Amniotic stem cell (primary cell): ENCODE data around the gene PDE8A.
"Not testable (repeated sequence)": the region's sequence is repeated elsewhere in the genome, so short reads cannot be mapped to it uniquely, and the experiment has no call there.

Experiments
- DNase-seq: peaks from one replicate; lab custom pipeline; 2025; lab: John Stamatoyannopoulos, UW

PDE8A gene

DNA sequence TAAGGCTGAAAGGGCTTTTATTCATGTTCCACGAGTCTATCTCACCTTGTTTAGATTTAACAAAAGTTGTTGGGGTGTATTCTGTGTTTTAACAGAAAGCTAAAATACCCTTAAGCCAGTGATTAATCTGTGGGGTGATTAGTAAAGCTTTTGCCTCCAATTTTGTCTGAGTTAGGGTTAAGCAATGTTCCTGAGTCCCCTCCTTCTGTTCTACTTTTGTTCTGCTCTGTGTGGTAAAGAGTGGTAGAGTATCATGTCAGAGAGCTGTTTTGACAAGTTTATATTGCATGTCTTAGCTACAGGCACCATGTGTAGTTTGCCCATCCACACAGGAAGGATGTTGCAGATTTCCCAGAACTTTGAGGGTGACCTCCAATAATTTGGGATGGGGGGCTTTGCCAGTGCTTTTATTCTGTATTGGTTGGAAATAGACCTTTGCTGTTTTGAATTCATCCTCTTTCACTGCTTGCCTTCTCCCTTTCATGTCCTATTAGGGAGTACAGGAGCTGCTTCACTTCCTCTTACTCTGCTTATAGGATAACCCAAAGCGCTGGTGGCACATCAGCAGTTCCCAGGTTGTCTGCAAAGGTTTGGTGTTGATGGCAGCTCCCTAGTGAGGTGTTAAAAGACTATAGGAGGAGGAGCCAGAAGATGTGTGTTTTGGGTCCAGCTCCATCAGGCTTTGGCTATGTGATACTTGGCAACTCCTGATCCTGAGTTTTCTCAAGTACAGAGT is 7.4 kb downstream of the PDE8A start:
- no peak for DNase-seq

DNA sequence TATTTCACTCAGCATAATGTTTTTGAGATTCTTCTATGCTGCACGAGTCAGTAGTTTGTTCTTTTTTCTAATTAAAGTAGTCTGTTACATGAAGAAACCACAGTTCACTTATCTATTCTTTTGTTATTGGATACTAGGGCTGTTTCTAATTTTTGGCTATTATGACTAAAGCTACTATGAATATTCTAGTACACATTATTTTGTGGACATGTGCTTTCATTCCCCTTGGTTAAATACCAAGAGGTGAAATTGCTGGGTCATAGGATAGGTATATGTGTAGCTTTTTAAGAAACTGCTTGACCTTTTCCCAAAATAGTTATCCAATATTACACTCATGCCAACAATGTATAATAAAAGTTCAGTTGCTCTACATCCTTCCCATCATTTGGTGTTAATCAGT is 8.9 kb downstream of the PDE8A start:
- no peak for DNase-seq

DNA sequence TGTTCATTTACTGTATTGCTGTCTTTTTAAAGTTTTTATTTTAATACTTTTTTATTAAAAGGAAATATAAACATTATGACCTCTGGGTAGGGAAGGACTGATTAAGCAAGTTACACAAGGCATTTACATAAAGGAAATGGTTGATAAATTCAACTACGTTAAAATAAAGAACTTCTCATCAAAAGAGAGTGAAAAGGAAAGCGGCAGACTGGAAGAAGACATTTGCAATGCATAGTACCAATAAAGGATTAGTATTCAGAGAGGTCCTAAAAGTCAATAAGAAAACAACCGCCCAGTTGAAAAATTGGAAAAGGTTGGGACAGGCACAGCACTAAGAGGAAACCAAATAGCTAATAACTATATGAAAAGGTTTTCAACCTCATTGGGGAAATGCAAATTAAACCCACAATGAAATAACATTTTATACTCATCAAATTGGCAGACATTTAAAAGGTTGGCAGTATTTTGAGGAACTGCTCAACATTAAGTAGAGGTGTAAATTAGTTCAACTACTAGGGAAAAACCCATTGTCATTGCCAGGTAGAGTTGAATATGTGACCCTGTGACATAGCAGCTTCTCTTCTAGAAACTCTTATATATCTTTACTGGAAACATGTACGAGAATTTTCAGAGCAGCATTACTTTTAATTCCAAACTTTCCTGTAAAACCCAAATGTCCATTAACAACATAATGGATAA is 9.5 kb downstream of the PDE8A start:
- no peak for DNase-seq

DNA sequence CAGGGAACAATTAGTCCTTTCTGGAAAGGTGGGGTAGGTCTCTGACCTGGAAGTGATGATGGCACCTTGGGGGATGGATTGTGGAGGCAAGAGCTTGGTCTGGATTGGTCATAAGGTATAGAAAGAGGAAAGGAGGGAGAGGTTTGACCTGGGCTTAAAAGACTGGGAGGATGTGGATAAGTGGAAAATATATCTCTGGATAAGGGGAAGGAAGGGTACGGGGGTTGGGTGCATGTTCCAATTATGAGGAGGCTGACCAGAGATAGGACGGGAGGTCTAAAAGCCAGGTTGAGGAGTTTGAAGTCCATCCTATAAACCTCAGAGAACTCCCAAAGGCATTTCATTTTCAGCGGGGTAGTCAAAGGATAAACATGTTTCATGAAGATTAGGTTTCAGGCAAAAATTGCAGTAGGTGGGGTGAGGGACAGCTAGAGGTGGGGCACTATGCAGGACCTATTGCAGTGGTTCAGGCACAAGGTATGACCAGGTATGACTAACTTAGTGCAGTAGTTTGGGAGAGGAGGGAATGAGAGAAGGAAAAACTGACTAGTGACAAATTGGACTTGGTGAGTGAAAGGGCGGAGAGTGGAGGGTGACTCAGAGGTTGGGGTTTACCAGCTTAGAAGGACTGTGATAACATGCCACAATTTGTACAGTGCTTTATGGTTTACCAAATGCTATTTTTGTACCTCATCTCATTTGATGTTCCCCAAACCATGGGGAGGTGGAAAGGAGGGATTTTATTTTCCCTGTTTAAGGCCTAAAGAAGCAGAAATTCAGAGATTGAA is 10.7 kb downstream of the PDE8A start:
- peak; percentile 75 for DNase-seq

DNA sequence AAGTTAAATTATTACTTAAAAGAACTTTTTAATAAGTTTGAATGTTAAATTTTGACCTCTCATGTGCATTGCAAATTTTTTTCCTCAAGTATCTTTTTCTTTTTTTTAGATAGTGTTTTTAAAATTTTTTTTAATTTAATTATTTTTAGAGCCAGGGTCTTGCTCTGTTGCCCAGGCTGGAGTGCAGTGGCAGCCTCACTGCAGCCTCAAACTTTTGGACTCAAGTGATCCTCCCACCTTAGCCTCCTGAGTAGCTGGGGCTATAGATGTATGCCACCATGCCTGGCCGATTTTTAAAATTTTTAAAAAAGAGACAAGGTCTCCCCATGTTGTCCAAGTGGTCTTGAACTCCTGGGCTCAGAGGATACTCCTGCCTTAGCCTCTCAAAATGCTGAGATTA is 14.4 kb downstream of the PDE8A start:
- DNase-seq = no peak

DNA sequence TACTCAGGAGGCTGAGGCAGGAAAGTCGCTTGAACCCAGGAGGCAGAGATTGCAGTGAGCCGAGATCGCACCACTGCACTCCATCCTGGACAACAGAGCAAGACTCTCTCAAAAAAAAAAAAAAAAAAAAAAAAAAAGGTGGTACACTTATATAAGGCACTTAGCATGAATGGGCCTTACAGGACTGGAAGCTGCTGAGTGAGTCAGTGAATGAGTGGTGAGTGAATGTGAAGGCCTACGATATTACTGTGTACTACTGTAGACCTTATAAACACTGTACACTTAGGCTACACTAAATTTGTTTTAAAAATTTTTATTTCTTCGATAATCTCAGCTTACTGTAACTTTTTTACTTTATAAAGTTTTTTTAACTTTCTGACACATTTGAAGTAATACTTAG is 15.1 kb downstream of the PDE8A start:
- not testable (repeated sequence) for DNase-seq

DNA sequence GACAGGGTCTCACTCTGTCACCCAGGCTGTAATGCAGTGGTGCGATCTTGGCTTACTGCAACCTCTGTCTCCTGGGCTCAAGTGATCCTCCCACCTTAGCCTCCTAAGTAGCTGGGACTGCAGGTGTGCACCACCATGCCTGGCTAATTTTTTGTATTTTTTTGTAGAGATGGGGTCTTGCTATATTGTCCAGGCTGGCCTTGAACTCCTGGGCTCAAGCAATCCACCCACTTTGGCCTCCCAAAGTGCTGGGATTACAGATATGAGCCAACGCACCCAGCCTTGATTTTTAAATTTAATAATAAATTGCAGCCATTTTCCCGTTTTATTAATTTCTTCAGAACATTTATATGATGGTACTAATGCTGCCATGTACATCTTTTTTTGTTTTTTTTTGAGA is 15.6 kb downstream of the PDE8A start:
- not testable (repeated sequence) for DNase-seq

DNA sequence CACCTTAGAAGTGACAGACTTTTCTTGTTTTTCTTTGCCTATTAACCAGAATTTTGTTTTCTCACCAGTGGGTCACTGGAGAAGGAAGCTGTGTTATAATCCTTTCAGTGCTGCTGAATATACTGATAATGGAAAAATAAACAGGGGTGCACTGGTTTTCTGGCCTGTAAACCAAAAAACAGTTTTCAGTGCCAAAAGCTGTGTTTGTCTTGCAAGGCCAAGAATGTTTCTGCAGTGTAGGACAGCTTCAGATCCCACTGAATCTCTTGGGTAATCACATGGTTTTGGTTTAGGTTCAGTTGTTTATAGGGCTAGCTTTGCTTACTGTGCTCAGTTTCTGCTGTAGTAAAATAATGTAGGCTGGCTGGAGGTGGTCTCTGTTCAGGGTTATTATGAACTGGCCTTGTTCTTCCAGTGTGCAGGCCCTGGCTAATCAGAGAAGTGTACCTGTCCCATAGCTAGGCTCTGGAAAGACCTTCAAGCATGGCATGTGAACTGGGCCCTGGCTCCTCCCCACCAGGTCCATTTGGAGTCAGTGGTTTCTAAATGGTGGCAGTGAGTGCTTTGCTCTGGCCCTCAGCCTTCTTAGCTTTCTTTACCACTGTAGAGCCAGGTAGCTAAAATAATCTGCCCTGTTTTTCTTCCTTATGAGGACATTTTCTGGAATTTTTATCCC is 18.7 kb downstream of the PDE8A start:
- DNase-seq = no peak

DNA sequence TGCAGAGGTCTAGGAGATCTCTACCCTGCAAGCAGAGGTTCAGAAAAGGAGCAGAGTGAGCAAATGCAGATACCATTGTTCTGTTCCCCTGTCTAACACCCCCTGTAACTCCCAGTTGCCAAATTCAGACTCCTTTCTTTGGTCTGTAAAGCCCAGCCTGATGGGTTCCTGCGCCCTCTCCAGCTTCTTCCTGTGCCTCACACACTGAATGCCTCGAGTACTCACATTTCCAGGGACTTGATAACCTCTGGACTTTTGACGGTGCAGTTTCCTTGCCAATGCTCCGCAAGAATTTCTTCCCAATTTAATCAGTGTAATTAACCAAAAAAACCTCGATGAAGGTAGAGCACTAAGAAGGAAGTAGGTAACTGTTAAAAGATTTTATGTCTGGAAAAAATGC is 19.3 kb downstream of the PDE8A start:
- DNase-seq = no peak

DNA sequence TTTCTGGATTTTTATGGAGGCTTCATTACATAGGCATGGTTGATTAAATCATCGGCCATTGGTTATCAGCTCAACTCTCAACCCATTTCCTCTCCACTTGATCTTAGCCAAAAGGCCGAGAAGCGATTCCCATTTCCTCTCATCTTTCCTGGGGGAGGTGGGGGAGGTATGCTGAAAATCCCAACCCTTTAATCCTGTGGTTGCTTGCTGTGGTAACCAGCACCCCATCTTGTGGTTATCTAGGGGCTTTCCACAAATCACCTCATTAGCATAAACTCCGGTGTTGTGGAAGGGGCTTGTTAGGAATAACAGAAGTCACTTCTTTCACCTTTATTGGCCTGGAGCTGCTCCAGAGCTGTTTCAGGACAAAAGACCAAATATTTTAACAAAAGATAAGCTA is 20.9 kb downstream of the PDE8A start:
- DNase-seq = no peak

DNA sequence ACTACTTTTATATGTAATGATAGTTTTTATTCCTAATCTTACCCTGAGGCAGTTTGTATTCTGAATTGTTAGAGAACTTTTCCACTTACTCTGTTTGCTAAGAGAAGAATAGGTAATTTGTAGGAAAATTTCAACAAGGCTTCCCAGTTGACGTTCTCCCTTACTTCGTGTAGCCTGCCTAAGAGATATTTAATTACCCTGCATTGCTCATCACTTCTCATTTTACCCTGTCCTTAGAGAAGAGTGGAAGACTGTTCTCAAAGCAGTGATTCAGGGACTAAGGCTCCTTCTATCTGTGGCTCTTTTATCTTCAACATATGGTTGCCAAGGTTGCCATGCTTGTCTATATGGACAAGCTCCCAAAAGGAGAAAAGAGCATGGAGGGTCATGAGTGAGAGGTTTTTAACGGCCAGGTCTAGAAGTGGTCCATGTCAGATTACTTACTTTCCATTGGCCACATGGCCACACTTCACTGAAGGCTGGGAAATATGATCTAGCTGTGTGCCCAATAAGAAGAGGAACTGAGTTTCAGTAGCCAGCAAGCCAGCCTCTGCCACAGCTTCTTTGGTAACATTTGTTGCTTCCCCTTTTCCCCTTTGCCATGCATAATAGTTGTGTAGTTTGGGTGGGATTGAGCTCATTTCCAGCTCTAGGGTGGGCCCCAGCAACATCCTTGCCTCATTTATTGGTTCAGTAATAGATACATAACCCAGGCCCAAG is 22.1 kb downstream of the PDE8A start:
- no peak for DNase-seq

DNA sequence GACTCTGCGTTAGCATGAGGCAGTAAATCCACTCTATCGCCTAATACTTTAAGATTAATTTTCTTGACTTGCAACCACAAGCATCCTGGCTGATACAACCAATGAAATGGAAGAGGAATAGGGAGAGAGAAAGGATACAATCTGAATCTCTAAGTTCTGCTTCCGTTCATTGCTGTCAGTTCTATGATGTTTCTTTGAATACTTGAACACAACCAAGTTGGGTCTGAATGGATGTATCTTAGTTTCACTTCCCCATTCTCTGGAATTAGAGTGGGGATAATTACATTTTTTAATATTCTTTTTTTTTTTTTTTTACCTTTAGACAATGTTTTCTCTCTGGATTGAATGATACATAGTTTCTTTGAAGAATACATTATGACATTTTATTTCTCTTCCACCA is 22.9 kb downstream of the PDE8A start:
- no peak for DNase-seq

DNA sequence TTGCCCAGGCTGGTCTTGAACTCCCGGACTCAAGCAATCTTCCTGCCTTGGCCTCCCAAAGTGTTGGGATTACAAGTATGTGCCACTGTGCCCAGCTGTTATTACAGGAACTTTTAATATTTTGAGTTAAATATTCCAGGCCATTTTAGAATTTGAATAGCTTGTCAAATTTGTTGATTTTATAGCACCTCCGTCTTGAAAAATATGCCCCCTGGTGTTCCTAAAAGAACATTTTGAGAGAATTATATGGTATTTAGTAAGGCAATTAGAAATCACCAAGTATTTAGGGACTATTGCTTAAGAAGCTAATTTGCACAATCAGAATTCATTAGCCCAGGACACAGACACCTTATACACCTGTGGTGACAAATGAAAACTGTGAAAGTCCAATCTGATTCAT is 23.7 kb downstream of the PDE8A start:
- DNase-seq = no peak

DNA sequence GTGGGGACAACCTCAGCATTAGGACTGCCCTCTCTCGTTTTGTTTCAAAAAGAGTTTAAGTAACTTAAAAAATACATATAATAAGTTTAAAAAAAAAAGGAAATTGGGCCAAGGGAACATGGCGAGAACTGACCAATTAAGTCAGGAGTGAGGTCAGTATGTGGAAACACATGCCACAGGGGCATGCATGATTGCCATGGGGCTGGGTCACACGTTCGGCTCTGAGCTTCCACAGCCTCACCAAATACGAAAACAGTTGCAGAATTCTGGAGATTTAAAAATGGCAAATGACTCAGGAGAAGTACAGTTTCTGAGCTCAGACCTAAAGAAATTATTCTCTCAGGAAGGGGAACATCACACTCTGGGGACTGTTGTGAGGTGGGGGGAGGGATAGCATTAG is 24.1 kb downstream of the PDE8A start:
- no peak for DNase-seq

DNA sequence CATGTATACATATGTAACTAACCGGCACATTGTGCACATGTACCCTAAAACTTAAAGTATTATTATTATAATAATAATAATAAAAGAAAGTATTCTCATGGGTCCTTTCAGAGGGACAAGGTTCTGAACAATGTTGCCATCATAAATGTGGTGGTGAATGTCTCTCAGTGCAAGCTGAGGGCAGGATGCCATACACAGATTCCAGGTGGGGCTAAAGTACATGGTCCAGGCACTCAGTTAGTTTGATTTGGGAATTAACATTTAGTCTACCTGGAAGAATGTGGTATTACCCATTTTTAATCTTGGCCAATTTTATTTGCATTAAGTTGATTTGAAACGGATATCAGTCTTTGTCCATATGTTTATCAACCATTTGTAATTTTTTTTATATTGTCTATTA is 24.5 kb downstream of the PDE8A start:
- DNase-seq = no peak

DNA sequence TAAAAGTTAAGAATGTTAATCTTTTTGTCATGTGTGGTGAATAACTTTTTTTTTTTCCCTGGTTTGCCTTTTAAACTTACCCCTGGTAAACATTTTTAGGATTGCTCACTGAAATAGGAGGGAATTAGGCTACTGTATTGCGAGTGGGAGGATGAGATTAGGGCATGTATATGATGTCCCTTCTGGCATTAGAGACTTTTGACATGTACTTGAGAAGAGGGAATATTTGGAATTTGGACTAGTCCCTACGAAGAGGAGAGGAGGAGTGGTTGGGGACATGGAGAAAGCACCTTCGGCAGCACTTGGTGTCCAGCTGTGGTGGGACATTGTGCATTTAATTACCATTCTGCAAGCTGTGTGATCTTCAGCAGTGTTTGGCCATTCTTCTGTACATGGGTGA is 25.0 kb downstream of the PDE8A start:
- DNase-seq = no peak

DNA sequence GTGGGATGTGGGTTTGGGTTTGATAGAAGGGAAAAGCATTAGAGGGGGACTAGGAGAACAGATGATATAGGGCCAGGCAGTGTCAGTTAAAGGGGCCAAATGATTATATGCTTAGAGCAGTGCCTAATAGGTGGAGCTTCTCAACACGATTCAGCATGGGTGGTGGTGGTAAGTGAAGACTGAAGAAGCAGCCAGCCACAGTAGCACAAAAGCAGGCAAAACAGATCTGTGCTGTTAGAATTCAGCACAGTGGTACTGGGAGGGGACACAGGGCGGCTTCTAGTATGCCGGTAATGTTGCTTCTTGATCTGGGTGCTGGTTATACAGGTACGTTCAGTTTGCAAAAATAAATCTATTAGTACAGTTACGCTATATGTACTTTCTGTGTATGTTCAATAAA is 25.5 kb downstream of the PDE8A start:
- no peak for DNase-seq

DNA sequence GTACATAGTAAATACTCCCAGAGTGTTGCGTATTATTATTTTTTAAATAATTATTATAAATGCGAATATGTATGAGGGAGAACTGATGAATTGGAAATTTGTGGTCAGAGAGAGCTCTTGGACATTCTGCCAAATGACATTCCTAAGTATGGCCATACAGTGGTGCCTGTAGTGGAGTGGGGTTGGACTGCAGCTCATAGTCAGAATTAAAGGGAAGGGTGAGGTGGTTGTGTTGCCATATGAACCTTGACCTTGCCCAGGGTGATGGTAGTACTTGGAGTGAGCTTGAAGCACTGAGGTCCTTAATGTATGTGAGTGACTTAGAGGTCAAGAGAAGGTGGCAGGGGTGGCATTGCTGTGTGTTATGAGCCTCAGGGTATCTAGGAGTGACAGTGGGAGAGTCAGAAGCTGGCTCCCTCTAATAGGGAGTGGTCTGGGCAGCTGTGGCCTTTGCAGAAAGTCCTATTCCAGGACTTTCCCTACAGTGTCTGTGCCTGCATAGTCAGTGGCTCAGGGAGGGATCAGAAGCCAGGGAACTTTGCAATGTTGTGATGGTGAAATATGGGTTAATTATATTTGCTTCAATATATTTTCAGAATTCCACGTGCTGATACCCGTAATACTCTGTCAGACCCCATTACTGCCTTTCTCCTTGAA is 26.2 kb downstream of the PDE8A start:
- DNase-seq = no peak

DNA sequence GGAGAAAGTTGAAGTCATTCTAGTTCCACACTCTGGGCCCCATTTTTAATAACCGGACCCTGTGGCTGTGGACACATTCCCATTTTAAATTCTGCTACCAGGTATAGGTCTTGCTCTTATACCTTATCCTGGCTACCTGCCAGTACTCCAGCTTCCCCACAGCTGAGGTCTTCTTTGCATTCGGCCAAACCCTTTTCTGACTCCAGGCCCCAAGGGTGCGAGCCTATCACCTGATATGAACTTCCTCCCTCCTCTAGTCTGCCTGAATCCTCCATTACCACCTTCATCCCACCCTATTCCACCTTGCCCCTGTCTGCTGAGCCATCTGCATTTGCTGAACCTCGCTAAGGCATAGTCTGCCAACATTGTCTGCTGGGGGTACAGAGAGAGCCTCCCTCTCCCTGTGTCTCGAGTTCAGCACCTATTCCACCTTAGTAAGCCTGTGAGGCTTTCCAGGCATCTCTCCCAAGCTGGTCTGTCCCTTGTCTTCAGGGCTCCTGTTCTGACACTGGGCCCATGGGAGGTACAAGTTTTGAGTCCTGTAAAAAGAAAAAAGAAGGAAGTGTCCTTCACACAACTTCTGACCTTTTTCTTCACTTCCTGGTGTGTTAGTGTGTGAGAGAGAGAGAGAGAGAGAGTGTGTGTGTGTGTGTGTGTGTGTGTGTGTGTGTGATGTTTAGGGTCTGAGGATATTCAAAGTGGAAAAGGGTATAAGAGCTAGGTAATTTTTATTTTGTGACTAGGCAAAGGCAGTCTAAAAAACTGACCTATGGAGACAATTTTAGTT is 27.0 kb downstream of the PDE8A start:
- no peak for DNase-seq

DNA sequence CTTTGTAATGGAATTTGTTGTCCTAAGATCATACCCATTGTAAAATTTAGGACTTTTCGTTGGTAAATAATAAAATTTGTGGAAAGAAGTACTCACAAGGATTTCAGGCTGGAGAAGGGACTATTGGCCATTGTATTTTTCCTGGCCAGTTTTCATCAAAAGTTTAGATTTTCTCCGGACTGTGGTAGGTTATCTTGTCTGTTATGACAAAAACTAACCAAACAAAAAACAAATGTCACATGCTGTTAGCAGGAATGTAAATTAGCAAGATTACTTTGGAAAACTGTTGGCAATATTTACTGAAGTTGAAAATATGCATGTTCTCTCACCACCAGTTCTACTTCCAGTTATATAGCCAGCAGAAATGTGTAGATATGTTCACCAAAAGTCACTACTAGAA is 27.8 kb downstream of the PDE8A start:
- no peak for DNase-seq

DNA sequence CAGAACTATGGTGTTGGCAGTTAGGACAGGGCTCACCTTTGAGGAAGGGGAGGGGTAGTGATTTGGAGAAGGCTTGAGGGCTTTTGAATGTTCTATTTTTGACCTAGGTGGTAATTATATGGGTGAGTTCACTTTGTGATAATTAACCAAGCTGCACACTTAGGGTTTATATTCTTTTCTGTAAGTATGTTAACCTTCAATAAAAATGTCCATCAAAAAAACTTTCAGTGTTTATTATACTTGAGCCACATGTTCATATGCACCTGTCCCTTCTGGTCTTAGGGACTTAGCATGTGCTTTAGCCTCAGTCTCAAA is 28.4 kb downstream of the PDE8A start:
- no peak for DNase-seq
